ENCODE data around the gene GNG11. TPM values are rescaled to one million over a fixed set of nuclear protein-coding genes. Genes with fewer than 3 reads are reported as not detected.
"Not testable (repeated sequence)": the region's sequence is repeated elsewhere in the genome, so short reads cannot be mapped to it uniquely, and the experiment has no call there.

Gene GNG11
- polyA plus RNA-seq, 6 donors from 2014 or later = 1.1 to 11.9 (median 5.4) TPM

GRCh38 chr7:93916315-93916714 lies 5.2 kb upstream of the GNG11 start:
- not testable (repeated sequence) for H3K9me3 Mint-ChIP-seq; ATAC-seq (ENCODE audit: low read depth in 2 of 2)
- peaks cover 5 to 21% (median 11%) of the 10 kb centered on the region in 3 donors for H3K27me3 Mint-ChIP-seq

GRCh38 chr7:93920496-93921182 lies 896 bp upstream of the GNG11 start:
- Mint-ChIP-seq H3K9me3 (no peaks in the 10 kb centered on the region), H3K27me3 (peaks cover 0 to 21% (median 4%) of the 10 kb centered on the region in 3 donors), H3K4me1 (peaks cover 0 to 16% (median 9%) of the 10 kb centered on the region in 3 donors)

More at GRCh38 chr7:93916315-93916714, 5.2 kb upstream of the GNG11 start:
- not testable (repeated sequence) for H3K36me3 Mint-ChIP-seq, H3K4me3 Mint-ChIP-seq, DNase-seq, H3K27ac Mint-ChIP-seq, H3K4me1 Mint-ChIP-seq

DNA sequence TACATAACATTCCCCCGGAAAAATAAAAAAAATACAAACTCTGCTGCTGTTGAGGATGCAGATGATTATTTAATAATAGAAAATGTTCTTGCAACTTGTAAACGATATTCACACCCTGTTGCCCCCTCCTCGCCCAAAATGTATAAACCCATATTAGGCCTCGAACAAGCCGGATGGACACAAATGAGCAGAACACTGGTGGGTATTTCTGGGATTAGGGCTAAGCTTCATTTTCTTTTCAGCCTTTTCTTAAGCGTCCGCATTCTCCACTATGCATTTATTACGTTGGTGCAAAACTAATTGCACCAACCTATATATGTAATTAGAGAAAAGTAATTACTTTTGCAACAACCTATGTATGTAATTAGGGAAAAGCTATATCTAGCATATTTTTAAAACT lies 349 bp upstream of the GNG11 start:
- H3K4me1 Mint-ChIP-seq = peaks cover 0 to 16% (median 9%) of the 10 kb centered on the region in 3 donors
- H3K27ac Mint-ChIP-seq = peak overlapping the region in 1 of 6 donors; percentile 64

More at GRCh38 chr7:93920496-93921182, 896 bp upstream of the GNG11 start:
- no peaks in the 10 kb centered on the region for H3K36me3 Mint-ChIP-seq
- peak overlapping the region in 7 of 8 donors; percentile 9 to 91 (median 82) for H3K4me3 Mint-ChIP-seq
- ATAC-seq (ENCODE audit: low read depth in 2 of 2) (no peak), DNase-seq (no peak)
- peak overlapping the region in 1 of 6 donors; percentile 64 for H3K27ac Mint-ChIP-seq

DNA sequence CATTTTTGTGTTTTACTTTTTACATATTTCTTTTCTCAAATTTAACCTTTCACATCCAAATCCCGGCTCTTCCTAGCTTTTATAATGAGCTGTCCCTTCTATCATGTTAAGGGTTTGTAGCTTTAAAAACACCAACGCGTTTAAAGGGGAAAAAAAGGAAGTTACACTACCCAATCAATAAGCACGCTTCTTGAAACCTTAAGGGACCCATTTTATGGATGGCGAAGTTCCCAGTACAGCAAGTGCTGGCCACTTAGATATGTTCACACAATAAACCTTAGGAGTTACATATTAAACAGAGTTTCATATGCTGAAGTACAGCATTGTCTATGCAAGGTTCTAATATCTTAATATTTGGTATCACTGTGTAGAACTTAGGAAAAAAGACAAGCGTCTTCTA lies 1.8 kb downstream of the GNG11 start:
- DNase-seq = no peak
- Mint-ChIP-seq H3K27ac (no peak overlapping the region), H3K4me3 (peak overlapping the region in 2 of 8 donors; percentile 85 to 91), H3K36me3 (no peaks in the 10 kb centered on the region), H3K9me3 (no peaks in the 10 kb centered on the region), H3K27me3 (peaks cover 0 to 11% (median 0%) of the 10 kb centered on the region in 3 donors), H3K4me1 (peaks cover 0 to 16% (median 9%) of the 10 kb centered on the region in 3 donors)
- ATAC-seq (ENCODE audit: low read depth in 2 of 2) = peak in 1 of 2 donors; percentile 37

More for the DNA sequence above, 349 bp upstream of the GNG11 start:
- H3K9me3 Mint-ChIP-seq = no peaks in the 10 kb centered on the region
- peaks cover 0 to 21% (median 4%) of the 10 kb centered on the region in 3 donors for H3K27me3 Mint-ChIP-seq
- no peak for DNase-seq
- no peaks in the 10 kb centered on the region for H3K36me3 Mint-ChIP-seq
- H3K4me3 Mint-ChIP-seq = peak overlapping the region; percentile 73 to 94 (median 84)
- ATAC-seq (ENCODE audit: low read depth in 2 of 2) = no peak

DNA sequence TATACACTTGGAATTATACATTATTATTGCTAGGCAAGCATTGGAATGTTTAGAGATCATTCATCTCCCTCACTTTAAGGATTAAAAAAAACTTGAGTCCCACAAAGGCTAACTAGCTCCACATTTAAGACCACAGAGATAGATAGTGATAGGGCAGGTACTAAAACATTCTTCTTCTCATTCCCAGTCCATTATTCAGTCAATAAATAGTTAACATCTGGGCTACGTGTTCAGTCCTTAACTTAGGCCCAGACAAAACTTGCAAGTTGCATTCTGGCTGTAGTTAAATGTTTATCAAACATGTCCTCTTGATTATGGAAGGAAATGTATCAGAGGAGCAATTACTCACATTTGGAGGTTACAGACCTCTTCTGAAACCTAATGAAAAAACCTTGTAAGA lies 2.4 kb downstream of the GNG11 start:
- Mint-ChIP-seq H3K36me3 (no peaks in the 10 kb centered on the region), H3K27me3 (peaks cover 0 to 11% (median 0%) of the 10 kb centered on the region in 3 donors), H3K4me3 (no peak overlapping the region), H3K27ac (peak overlapping the region in 1 of 6 donors; percentile 30), H3K9me3 (no peaks in the 10 kb centered on the region), H3K4me1 (peaks cover 0 to 16% (median 9%) of the 10 kb centered on the region in 3 donors)
- no peak for DNase-seq
- no peak for ATAC-seq (ENCODE audit: low read depth in 2 of 2)

GRCh38 chr7:93926800-93927199 lies 5.3 kb downstream of the GNG11 start:
- Mint-ChIP-seq H3K36me3 (no peaks in the 10 kb centered on the region), H3K4me1 (peaks cover 4 to 18% (median 14%) of the 10 kb centered on the region in 3 donors), H3K27me3 (peaks cover 0 to 5% (median 0%) of the 10 kb centered on the region in 3 donors), H3K27ac (no peak overlapping the region), H3K4me3 (no peak overlapping the region), H3K9me3 (no peaks in the 10 kb centered on the region)
- ATAC-seq (ENCODE audit: low read depth in 2 of 2) = no peak
- DNase-seq = no peak

GRCh38 chr7:93927585-93927984 lies 6.0 kb downstream of the GNG11 start:
- DNase-seq (no peak), ATAC-seq (ENCODE audit: low read depth in 2 of 2) (no peak)
- Mint-ChIP-seq H3K27me3 (peaks cover 0 to 5% (median 0%) of the 10 kb centered on the region in 3 donors), H3K36me3 (no peaks in the 10 kb centered on the region), H3K27ac (no peak overlapping the region), H3K4me3 (no peak overlapping the region), H3K9me3 (no peaks in the 10 kb centered on the region), H3K4me1 (peaks cover 4 to 14% (median 14%) of the 10 kb centered on the region in 3 donors)

DNA sequence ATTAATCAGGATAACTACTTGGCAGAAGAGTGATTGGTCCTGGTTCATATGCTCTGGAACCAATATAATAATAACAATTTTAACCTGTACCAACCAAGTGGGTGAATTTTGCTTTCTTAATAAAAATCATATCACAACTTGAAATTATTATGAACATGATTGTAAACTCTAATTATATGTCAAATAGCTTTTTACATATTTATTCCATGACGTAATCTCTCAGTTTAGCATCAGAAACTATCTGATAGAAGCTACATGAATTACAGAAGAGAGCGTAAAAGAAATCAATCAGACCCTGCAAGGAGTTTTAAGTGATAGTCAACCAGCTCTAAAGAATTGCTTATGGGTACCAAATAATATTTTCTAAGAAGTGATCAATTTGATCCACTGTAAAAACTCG lies 10.1 kb downstream of the GNG11 start:
- Mint-ChIP-seq H3K27me3 (peaks cover 0 to 6% (median 0%) of the 10 kb centered on the region in 3 donors), H3K27ac (no peak overlapping the region), H3K36me3 (no peaks in the 10 kb centered on the region), H3K4me1 (peaks cover 2 to 5% (median 4%) of the 10 kb centered on the region in 3 donors), H3K4me3 (no peak overlapping the region), H3K9me3 (peaks cover 0 to 6% (median 0%) of the 10 kb centered on the region in 7 donors)
- no peak for ATAC-seq (ENCODE audit: low read depth in 2 of 2)
- DNase-seq = no peak

DNA sequence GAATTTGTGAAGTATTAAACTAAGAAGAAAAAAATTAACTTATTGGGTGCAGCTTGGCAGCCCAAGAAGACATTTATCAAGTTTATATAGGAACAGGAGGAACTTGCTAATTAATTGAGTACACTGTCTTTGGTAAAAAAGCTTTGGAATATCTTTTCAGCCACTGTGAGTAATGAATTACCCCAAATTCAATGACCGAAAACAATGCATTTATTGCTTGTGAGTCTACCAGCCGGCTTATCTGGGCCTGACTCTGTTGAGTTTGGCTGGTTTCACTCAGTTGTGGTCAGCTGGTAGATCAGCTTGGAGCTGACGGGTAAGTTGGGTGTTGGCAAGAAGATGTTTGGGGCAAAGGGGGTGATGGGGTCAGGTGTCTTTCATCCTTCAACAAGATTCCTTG lies 11.6 kb downstream of the GNG11 start:
- Mint-ChIP-seq H3K4me1 (peaks cover 2 to 5% (median 4%) of the 10 kb centered on the region in 3 donors), H3K4me3 (no peak overlapping the region), H3K27me3 (peaks cover 5 to 15% (median 6%) of the 10 kb centered on the region in 3 donors), H3K36me3 (peaks cover 0 to 5% of the 10 kb centered on the region in 2 donors), H3K27ac (no peak overlapping the region), H3K9me3 (peaks cover 0 to 6% (median 0%) of the 10 kb centered on the region in 7 donors)
- DNase-seq (no peak), ATAC-seq (ENCODE audit: low read depth in 2 of 2) (no peak)

DNA sequence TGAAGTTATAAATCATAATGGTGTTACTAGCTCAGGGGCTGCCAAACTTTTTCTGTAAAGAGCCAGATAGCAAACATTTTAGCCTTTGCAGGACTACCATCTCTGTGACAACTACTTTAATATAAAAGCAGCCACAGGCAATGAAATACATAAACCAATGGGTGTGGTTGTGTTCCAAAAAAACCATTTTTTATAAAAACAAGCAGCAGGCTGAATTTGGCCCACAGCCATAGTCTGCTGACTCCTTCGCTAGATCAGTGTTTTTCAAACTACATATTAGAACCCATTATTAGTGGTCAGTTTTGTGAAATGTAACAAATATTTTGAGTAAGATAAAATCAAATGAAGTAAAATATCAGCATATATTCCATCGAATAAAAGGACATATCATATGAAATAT lies 13.6 kb downstream of the GNG11 start:
- Mint-ChIP-seq H3K27ac (no peak overlapping the region), H3K27me3 (peaks cover 5 to 29% (median 6%) of the 10 kb centered on the region in 3 donors), H3K36me3 (peaks cover 0 to 5% of the 10 kb centered on the region in 2 donors), H3K9me3 (peaks cover 0 to 6% (median 0%) of the 10 kb centered on the region in 7 donors), H3K4me3 (no peak overlapping the region), H3K4me1 (peaks cover under 1 to 3% (median 2%) of the 10 kb centered on the region in 3 donors)
- ATAC-seq (ENCODE audit: low read depth in 2 of 2) (no peak), DNase-seq (no peak)

DNA sequence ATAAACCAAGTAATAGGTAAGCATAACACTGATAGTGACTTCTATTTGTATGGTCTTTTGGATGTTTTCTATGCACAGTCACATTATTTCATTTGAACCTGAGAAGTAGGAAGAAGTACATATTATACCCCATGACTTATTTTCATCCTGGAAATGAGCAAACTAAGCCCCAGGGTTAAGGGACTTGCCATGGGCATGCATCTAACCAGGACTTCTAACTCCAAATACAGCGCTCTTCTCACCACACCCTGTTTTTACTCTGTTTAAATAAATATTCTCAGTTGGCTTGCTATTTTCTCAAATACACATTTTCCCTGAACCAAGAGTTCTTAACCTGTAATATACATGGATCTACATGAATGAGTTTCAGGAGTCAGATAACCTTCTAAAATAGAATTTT lies 16.3 kb downstream of the GNG11 start:
- H3K9me3 Mint-ChIP-seq = peaks cover 0 to 6% (median 0%) of the 10 kb centered on the region in 7 donors
- DNase-seq = no peak
- H3K27ac Mint-ChIP-seq = no peak overlapping the region
- peaks cover 0 to 5% of the 10 kb centered on the region in 2 donors for H3K36me3 Mint-ChIP-seq
- no peak overlapping the region for H3K4me3 Mint-ChIP-seq
- ATAC-seq (ENCODE audit: low read depth in 2 of 2) = no peak
- no peaks in the 10 kb centered on the region for H3K4me1 Mint-ChIP-seq
- peaks cover 6 to 27% (median 9%) of the 10 kb centered on the region in 3 donors for H3K27me3 Mint-ChIP-seq

DNA sequence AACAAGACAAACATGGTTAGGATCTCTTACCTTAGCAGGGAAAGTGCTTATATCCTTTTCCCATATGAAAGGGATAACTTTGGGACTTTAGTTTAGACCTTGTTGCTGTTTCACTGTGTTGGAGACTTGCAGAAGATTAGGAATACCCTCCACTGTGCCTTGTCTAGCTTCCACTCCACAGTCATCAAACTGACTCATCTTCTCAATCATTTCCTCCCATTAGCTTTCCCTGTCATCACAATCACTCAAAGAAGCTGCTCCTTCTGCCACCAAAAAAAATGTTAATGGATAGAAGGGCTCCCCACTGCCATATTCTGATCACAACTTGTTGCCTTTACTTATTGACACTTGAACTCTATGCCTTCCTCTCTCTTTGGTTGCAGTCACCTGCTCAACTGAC lies 16.8 kb downstream of the GNG11 start:
- Mint-ChIP-seq H3K27me3 (peaks cover 6 to 27% (median 9%) of the 10 kb centered on the region in 3 donors), H3K4me3 (no peak overlapping the region), H3K27ac (no peak overlapping the region), H3K9me3 (peaks cover 0 to 6% (median 0%) of the 10 kb centered on the region in 7 donors), H3K36me3 (peaks cover 0 to 5% of the 10 kb centered on the region in 2 donors), H3K4me1 (no peaks in the 10 kb centered on the region)
- no peak for DNase-seq
- no peak for ATAC-seq (ENCODE audit: low read depth in 2 of 2)

DNA sequence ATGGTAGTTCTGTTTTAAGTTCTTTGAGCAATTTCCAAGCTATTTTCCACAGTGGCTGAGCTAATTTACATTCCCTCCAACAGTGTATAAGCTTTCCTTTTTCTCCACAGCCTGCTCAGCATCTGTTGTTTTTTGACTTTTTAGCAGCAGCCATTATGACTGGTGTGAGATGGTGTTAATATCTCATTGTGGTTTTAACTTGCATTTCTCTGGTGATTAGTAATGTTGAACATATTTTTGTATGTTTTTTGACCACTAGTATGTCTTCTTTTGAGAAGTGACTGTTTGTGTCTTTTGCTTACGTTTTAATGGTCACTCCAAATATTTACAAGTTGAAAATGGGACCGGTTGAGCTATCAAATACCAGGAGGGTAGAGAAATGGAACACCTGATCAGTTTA lies 20.4 kb downstream of the GNG11 start:
- ATAC-seq (ENCODE audit: low read depth in 2 of 2) (no peak), DNase-seq (no peak)
- Mint-ChIP-seq H3K4me1 (no peaks in the 10 kb centered on the region), H3K4me3 (no peak overlapping the region), H3K9me3 (peaks cover 0 to 2% (median 0%) of the 10 kb centered on the region in 7 donors), H3K27me3 (peaks cover 4 to 31% (median 7%) of the 10 kb centered on the region in 3 donors), H3K27ac (no peak overlapping the region), H3K36me3 (peaks cover 0 to 3% of the 10 kb centered on the region in 2 donors)

Measured in naive B cell (primary cell).